Osteocyte (in vitro differentiated cells): ENCODE data around the gene TTL. TPM values are rescaled to one million over a fixed set of nuclear protein-coding genes. Genes with fewer than 3 reads are reported as not detected.

Source experiments
- DNase-seq: peaks from one replicate; pipeline ENCODE4 v3.0.0; 2021; ENCODE audit warnings: mixed read lengths; ENCODE audit not compliant: unreplicated experiment; ENCODE audit errors: extremely low spot score
- H3K27ac Mint-ChIP-seq: one replicate; pipeline ENCODE4 v1.8.0; 2021; ENCODE audit warnings: mild to moderate bottlenecking, mixed read lengths; ENCODE audit not compliant: unreplicated experiment
- H3K27me3 Mint-ChIP-seq: one replicate; pipeline ENCODE4 v1.8.0; 2021; ENCODE audit warnings: mixed read lengths; ENCODE audit not compliant: unreplicated experiment
- H3K36me3 Mint-ChIP-seq: one replicate; pipeline ENCODE4 v1.8.0; 2021; ENCODE audit warnings: mixed read lengths; ENCODE audit not compliant: unreplicated experiment
- H3K4me1 Mint-ChIP-seq: one replicate; pipeline ENCODE4 v1.8.0; 2021; ENCODE audit warnings: mixed read lengths; ENCODE audit not compliant: unreplicated experiment
- H3K4me3 Mint-ChIP-seq: one replicate; pipeline ENCODE4 v1.8.0; 2021; ENCODE audit warnings: mild to moderate bottlenecking, moderate library complexity, mixed read lengths; ENCODE audit not compliant: unreplicated experiment
- H3K9me3 Mint-ChIP-seq: one replicate; pipeline ENCODE4 v1.8.0; 2021; ENCODE audit warnings: mixed read lengths; ENCODE audit not compliant: unreplicated experiment
- CTCF ChIP-seq: fragments of 200-600 bp; sonication (generic); IDR thresholded peaks from 2 replicates; pipeline ENCODE4 v1.5.0; 2021; ENCODE audit warnings: antibody characterized with exemption, mild to moderate bottlenecking, moderate library complexity
- total RNA-seq: library from RNA; stranded (reverse); gene quantifications from 2 replicates; pipeline ENCODE4 v1.2.1, GENCODE V29; 2021

Gene TTL
- total RNA-seq, 1 donor from 2014 or later = 65.7 TPM

- no peaks in the 10 kb centered on the region for H3K36me3 Mint-ChIP-seq
- peak; percentile 67 for DNase-seq
- no peaks in the 10 kb centered on the region for H3K4me1 Mint-ChIP-seq
- TF ChIP-seq CTCF = no peak
- no peak overlapping the region for H3K4me3 Mint-ChIP-seq
- no peak overlapping the region for H3K27ac Mint-ChIP-seq
- H3K9me3 Mint-ChIP-seq = peaks cover 1% of the 10 kb centered on the region
- H3K27me3 Mint-ChIP-seq = peaks cover 2% of the 10 kb centered on the region
These were observed 7.0 kb upstream of the TTL start for GRCh38 chr2:112474844-112475486.

GRCh38 chr2:112476434-112476833, 5.5 kb upstream of the TTL start:
- H3K4me1 Mint-ChIP-seq = peaks cover 7% of the 10 kb centered on the region
- H3K27ac Mint-ChIP-seq = no peak overlapping the region
- no peak for DNase-seq
- no peak overlapping the region for H3K4me3 Mint-ChIP-seq
- H3K36me3 Mint-ChIP-seq = no peaks in the 10 kb centered on the region
- no peak for TF ChIP-seq CTCF
- H3K27me3 Mint-ChIP-seq = peaks cover 2% of the 10 kb centered on the region
- H3K9me3 Mint-ChIP-seq = no peaks in the 10 kb centered on the region

GRCh38 chr2:112480530-112481049, 1.4 kb upstream of the TTL start:
- no peak for TF ChIP-seq CTCF
- peaks cover 22% of the 10 kb centered on the region for H3K4me1 Mint-ChIP-seq
- DNase-seq = no peak
- peak overlapping the region; percentile 91 for H3K4me3 Mint-ChIP-seq
- peaks cover 2% of the 10 kb centered on the region for H3K27me3 Mint-ChIP-seq
- H3K36me3 Mint-ChIP-seq = no peaks in the 10 kb centered on the region
- no peaks in the 10 kb centered on the region for H3K9me3 Mint-ChIP-seq
- H3K27ac Mint-ChIP-seq = no peak overlapping the region

- peak; percentile 92 for DNase-seq
- Mint-ChIP-seq H3K9me3 (no peaks in the 10 kb centered on the region), H3K4me1 (peaks cover 22% of the 10 kb centered on the region), H3K4me3 (peak overlapping the region; percentile 91), H3K36me3 (no peaks in the 10 kb centered on the region), H3K27me3 (peaks cover 2% of the 10 kb centered on the region), H3K27ac (peak overlapping the region; percentile 94)
- TF ChIP-seq CTCF = peak; percentile 85
These were observed 867 bp upstream of the TTL start for GRCh38 chr2:112481050-112481527.

GRCh38 chr2:112482309-112483041, 519 bp downstream of the TTL start:
- DNase-seq = no peak
- Mint-ChIP-seq H3K4me3 (peak overlapping the region; percentile 87), H3K9me3 (no peaks in the 10 kb centered on the region), H3K27me3 (no peaks in the 10 kb centered on the region), H3K36me3 (no peaks in the 10 kb centered on the region), H3K4me1 (peaks cover 22% of the 10 kb centered on the region), H3K27ac (peak overlapping the region; percentile 89)
- no peak for TF ChIP-seq CTCF
